K562 (cell line): ENCODE results near the gene FXYD4. TPM values are rescaled to one million over a fixed set of nuclear protein-coding genes. Genes with fewer than 3 reads are reported as not detected.

Experiments used
- ARID2 ChIP-seq: fragments of 450-650 bp; IDR thresholded peaks from 2 replicates; pipeline ENCODE4 v1.6.1; 2017; ENCODE audit warnings: antibody characterized with exemption, mild to moderate bottlenecking
- BHLHE40 ChIP-seq: IDR thresholded peaks from 2 replicates; pipeline ENCODE4 v1.6.1; 2011; ENCODE audit warnings: low read length, improper control_type of control experiment
- CHD2 ChIP-seq: IDR thresholded peaks from 2 replicates; pipeline ENCODE4 v1.6.1; 2011; ENCODE audit warnings: low read depth, low read length
- CTBP1 ChIP-seq: fragments of 450-650 bp; IDR thresholded peaks from 2 replicates; pipeline ENCODE4 v1.6.1; 2016; ENCODE audit warnings: borderline replicate concordance
- HDAC1 ChIP-seq, 2 experiments: fragments of 450-650 bp; IDR thresholded peaks; 2 replicates each; pipeline ENCODE4 v1.6.1; 2016 to 2017; ENCODE audit warnings: inconsistent platforms in 1 of 2, mild to moderate bottlenecking in 1 of 2, moderate library complexity in 1 of 2
- HNRNPK ChIP-seq: fragments of 200-400 bp; formaldehyde crosslinking; IDR thresholded peaks from one replicate; pipeline ENCODE4 v1.6.1; 2018; ENCODE audit warnings: mild to moderate bottlenecking, low read depth, low read length; ENCODE audit not compliant: poor library complexity, severe bottlenecking
- KLF1 ChIP-seq: fragments of 450-650 bp; IDR thresholded peaks from 2 replicates; pipeline ENCODE4 v1.6.1; 2016; ENCODE audit warnings: missing genetic modification characterization, missing compliant biosample characterization
- MAZ ChIP-seq, 2 experiments: fragments of 450-650 bp in 1 of 2; sonication (generic) in 1 of 2; formaldehyde crosslinking; IDR thresholded peaks in 1 of 2; conservative IDR thresholded peaks in 1 of 2; 2 replicates each; pipeline versions ENCODE4 v1.4.0 to v1.5.0; 2020; ENCODE audit warnings: mild to moderate bottlenecking in 1 of 2, missing genetic modification reagents in 1 of 2
- MTA3 ChIP-seq: fragments of 450-650 bp; formaldehyde crosslinking; IDR thresholded peaks from 2 replicates; pipeline ENCODE4 v1.6.1; 2017; ENCODE audit warnings: mild to moderate bottlenecking, borderline replicate concordance
- NR2C1 ChIP-seq, 2 experiments: fragments of 450-650 bp; IDR thresholded peaks; 2 replicates each; pipeline ENCODE4 v1.6.1; 2017; ENCODE audit warnings: mild to moderate bottlenecking in 2 of 2, antibody characterized with exemption in 1 of 2, inconsistent platforms in 1 of 2, missing compliant biosample characterization in 1 of 2, missing genetic modification characterization in 1 of 2
- PCBP2 ChIP-seq: fragments of 200-400 bp; formaldehyde crosslinking; IDR thresholded peaks from 2 replicates; pipeline ENCODE4 v1.6.1; 2018; ENCODE audit warnings: low read length, low read depth, mild to moderate bottlenecking, moderate library complexity; ENCODE audit not compliant: poor library complexity, severe bottlenecking
- SAFB ChIP-seq: fragments of 200-400 bp; formaldehyde crosslinking; IDR thresholded peaks from 2 replicates; pipeline ENCODE4 v1.6.1; 2017; ENCODE audit warnings: low read depth, low read length, borderline replicate concordance
- SAFB2 ChIP-seq: fragments of 200-400 bp; formaldehyde crosslinking; IDR thresholded peaks from 2 replicates; pipeline ENCODE4 v1.6.1; 2018; ENCODE audit warnings: borderline replicate concordance, low read length, low read depth, moderate library complexity; ENCODE audit not compliant: severe bottlenecking
- SIN3B ChIP-seq: fragments of 450-650 bp; IDR thresholded peaks from 2 replicates; pipeline ENCODE4 v1.6.1; 2017; ENCODE audit warnings: low read depth, mild to moderate bottlenecking, moderate library complexity
- TAF15 ChIP-seq: fragments of 200-400 bp; formaldehyde crosslinking; IDR thresholded peaks from 2 replicates; pipeline ENCODE4 v1.6.1; 2017; ENCODE audit warnings: mild to moderate bottlenecking, low read depth, low read length, moderate library complexity
- U2AF2 ChIP-seq: fragments of 200-400 bp; formaldehyde crosslinking; optimal IDR thresholded peaks from 2 replicates; pipeline ENCODE3; 2017; ENCODE audit warnings: low read depth, mild to moderate bottlenecking, low read length
- ZNF589 ChIP-seq: fragments of 200-800 bp; sonication (Bioruptor generic); IDR thresholded peaks from 2 replicates; pipeline ENCODE4 v1.6.1; 2016; ENCODE audit warnings: low read depth, missing genetic modification characterization, missing compliant biosample characterization
- polyA plus RNA-seq, 8 experiments: library from polyadenylated mRNA; depleted of rRNA in 4 of 8; stranded (reverse) in 5 of 8; unstranded in 3 of 8; fragments of >200 nt; fragmentation: Nextera tagmentation in 2 of 8; fragmentation: Illumina TruSeq in 1 of 8; extraction: Ambion mirVana in 2 of 8; extraction: Trizol in 1 of 8; gene quantifications; 2 replicates each; pipeline versions ENCODE4 v1.2.1 to v1.2.3, GENCODE V29; 2011 to 2014; ENCODE audit warnings: inconsistent platforms in 1 of 8, missing spikeins in 1 of 8
- total RNA-seq, 7 experiments: library from RNA; depleted of rRNA in 6 of 7; stranded (reverse); fragments of >200 nt in 6 of 7; fragmentation: Illumina TruSeq in 2 of 7; extraction: Trizol in 2 of 7; gene quantifications; 2 replicates each; pipeline versions ENCODE4 v1.2.1 to v1.2.3, GENCODE V29; 2011 to 2021; ENCODE audit warnings: low replicate concordance in 1 of 7
- TF ChIP-seq, protein P1 (sequence below): fragments of 200-400 bp; formaldehyde crosslinking; IDR thresholded peaks from 2 replicates; pipeline ENCODE4 v1.6.1; 2017; ENCODE audit warnings: mild to moderate bottlenecking, low read depth, low read length, moderate library complexity
- TF ChIP-seq, protein P2 (sequence below): fragments of 250-450 bp; sonication (Bioruptor Pico); IDR thresholded peaks from 2 replicates; pipeline ENCODE4 v1.9.0; 2021; ENCODE audit warnings: mild to moderate bottlenecking, inconsistent platforms

The FXYD4 gene
- total and polyA plus RNA-seq, 9 of the 15 experiments (the other 6 are each of a cell fraction or from before 2014, with no cell fraction given) = not detected

DNA sequence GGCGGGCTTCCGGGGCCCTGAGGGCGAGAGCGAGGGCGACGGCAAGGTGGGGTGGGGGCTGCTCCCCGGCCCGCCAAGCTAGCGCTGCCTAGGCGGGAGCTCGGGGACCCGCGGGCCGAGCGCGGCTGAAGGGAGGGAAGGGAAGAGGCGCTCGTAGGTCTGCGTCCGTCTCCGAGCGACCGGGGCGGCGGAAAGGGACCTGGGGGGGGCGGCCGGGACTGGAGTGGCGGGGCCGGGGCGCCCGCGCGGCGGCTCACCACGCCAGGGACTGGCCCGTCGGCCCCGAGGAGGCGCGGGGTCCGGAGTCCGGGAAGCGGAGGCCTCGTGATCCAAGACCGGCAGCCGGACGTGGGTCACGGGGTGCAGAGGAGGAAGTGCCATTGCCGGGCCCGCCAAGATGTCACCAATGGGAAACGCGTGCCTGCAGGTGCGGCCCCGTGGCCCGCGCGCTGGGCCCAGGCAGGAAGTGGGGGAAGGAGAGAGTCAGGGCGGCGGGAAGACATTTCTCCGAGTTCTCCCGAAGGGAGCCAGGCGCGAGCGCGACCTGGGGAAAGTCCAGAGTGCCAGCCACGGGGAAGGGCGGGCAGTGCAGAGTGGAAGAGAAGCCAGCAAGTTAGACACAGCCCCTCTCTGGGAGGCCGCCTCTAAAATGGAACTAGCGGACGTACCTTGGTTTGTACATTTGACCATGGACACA, 25.6 kb downstream of the FXYD4 start (continued):
- TF ChIP-seq U2AF2 = no peak
- peak; percentile 92 for TF ChIP-seq CTBP1
- peak; percentile 98 for TF ChIP-seq BHLHE40
- TF ChIP-seq SIN3B = peak; percentile 26; the same call in 1 of the 2 replicates
- TF ChIP-seq NR2C1 (IDR thresholded peaks at IDR 0.05) = no peak
- TF ChIP-seq NR2C1 (tag; IDR thresholded peaks at IDR 0.05) = peak; percentile 58; the same call in 1 of the 2 replicates
- TF ChIP-seq CHD2 = peak; percentile 59
- TF ChIP-seq HNRNPK = peak; percentile 99
- peak; percentile 55; the same call in 1 of the 2 replicates for TF ChIP-seq KLF1 (tag)
- TF ChIP-seq, protein P1, sequence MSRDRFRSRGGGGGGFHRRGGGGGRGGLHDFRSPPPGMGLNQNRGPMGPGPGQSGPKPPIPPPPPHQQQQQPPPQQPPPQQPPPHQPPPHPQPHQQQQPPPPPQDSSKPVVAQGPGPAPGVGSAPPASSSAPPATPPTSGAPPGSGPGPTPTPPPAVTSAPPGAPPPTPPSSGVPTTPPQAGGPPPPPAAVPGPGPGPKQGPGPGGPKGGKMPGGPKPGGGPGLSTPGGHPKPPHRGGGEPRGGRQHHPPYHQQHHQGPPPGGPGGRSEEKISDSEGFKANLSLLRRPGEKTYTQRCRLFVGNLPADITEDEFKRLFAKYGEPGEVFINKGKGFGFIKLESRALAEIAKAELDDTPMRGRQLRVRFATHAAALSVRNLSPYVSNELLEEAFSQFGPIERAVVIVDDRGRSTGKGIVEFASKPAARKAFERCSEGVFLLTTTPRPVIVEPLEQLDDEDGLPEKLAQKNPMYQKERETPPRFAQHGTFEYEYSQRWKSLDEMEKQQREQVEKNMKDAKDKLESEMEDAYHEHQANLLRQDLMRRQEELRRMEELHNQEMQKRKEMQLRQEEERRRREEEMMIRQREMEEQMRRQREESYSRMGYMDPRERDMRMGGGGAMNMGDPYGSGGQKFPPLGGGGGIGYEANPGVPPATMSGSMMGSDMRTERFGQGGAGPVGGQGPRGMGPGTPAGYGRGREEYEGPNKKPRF = no peak
- TF ChIP-seq HDAC1 (IDR thresholded peaks at IDR 0.05) = peak in 1 of 2 experiments; percentile 96; a peak in 2 of 4 replicates
- TF ChIP-seq PCBP2 = peak; percentile 100
- no peak for TF ChIP-seq SAFB2
- TF ChIP-seq, protein P2, sequence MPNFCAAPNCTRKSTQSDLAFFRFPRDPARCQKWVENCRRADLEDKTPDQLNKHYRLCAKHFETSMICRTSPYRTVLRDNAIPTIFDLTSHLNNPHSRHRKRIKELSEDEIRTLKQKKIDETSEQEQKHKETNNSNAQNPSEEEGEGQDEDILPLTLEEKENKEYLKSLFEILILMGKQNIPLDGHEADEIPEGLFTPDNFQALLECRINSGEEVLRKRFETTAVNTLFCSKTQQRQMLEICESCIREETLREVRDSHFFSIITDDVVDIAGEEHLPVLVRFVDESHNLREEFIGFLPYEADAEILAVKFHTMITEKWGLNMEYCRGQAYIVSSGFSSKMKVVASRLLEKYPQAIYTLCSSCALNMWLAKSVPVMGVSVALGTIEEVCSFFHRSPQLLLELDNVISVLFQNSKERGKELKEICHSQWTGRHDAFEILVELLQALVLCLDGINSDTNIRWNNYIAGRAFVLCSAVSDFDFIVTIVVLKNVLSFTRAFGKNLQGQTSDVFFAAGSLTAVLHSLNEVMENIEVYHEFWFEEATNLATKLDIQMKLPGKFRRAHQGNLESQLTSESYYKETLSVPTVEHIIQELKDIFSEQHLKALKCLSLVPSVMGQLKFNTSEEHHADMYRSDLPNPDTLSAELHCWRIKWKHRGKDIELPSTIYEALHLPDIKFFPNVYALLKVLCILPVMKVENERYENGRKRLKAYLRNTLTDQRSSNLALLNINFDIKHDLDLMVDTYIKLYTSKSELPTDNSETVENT = peak; percentile 67; the same call in 1 of the 2 replicates
- no peak for TF ChIP-seq ARID2
- TF ChIP-seq MAZ (CRISPR knock-in tag; conservative IDR thresholded peaks at IDR 0.05 in 1 of 2, IDR thresholded peaks at IDR 0.05 in 1 of 2) = peak; percentile 81 to 91
- 0 out of 2 replicates have a peak, but pooled peaks have one; percentile 44 for TF ChIP-seq ZNF589 (CRISPR knock-in tag)
- no peak for TF ChIP-seq TAF15
- peak; percentile 81 for TF ChIP-seq MTA3
- 0 out of 2 replicates have a peak, but pooled peaks have one; percentile 33 for TF ChIP-seq SAFB
